GM12872 (cell line): Measurements from ENCODE around the gene CD4.

Experiments
- TF ChIP-seq, protein P1 (sequence below): IDR thresholded peaks from 3 replicates; pipeline ENCODE4 v1.5.1; 2011; ENCODE audit warnings: low read depth, mild to moderate bottlenecking, low read length, moderate library complexity; ENCODE audit not compliant: insufficient read depth

Gene CD4

DNA sequence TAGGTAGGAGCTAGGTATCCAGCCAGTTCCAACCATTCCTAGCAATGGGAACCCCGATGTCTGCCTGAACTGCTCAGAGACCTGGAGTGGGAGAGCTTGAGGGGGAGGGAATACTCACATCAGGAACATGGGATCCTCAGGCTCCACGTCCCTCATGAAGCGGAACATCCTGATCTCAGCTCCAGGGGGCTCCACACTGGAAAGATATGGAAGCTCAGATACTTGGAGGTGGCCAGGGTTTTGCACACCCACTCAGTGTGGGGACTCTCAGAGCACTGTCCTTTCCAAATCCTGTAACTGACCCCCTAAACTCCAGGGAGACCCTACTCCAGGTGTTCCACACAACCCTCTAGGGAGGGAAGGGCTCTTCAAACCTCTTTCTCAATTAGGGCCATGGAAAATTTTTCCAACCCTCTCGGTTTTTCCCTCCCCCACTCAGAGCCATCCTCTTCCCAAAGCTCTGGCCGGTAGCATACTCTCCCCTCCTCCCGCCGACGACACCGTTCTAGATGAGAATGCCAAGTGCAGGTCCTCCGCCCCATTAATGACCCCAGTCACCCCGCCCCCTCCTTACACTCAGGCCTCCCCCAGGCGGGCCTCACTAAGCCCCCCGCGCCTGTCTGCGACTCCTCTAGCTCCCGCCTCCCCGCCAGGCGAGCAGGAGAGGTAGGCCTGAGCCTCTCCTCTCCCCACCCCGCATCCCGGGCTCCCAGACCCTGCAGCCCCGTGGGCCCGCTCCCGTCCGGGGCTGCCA is 37.0 kb upstream of the CD4 start:
- TF ChIP-seq, protein P1, sequence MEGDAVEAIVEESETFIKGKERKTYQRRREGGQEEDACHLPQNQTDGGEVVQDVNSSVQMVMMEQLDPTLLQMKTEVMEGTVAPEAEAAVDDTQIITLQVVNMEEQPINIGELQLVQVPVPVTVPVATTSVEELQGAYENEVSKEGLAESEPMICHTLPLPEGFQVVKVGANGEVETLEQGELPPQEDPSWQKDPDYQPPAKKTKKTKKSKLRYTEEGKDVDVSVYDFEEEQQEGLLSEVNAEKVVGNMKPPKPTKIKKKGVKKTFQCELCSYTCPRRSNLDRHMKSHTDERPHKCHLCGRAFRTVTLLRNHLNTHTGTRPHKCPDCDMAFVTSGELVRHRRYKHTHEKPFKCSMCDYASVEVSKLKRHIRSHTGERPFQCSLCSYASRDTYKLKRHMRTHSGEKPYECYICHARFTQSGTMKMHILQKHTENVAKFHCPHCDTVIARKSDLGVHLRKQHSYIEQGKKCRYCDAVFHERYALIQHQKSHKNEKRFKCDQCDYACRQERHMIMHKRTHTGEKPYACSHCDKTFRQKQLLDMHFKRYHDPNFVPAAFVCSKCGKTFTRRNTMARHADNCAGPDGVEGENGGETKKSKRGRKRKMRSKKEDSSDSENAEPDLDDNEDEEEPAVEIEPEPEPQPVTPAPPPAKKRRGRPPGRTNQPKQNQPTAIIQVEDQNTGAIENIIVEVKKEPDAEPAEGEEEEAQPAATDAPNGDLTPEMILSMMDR, result no peak

DNA sequence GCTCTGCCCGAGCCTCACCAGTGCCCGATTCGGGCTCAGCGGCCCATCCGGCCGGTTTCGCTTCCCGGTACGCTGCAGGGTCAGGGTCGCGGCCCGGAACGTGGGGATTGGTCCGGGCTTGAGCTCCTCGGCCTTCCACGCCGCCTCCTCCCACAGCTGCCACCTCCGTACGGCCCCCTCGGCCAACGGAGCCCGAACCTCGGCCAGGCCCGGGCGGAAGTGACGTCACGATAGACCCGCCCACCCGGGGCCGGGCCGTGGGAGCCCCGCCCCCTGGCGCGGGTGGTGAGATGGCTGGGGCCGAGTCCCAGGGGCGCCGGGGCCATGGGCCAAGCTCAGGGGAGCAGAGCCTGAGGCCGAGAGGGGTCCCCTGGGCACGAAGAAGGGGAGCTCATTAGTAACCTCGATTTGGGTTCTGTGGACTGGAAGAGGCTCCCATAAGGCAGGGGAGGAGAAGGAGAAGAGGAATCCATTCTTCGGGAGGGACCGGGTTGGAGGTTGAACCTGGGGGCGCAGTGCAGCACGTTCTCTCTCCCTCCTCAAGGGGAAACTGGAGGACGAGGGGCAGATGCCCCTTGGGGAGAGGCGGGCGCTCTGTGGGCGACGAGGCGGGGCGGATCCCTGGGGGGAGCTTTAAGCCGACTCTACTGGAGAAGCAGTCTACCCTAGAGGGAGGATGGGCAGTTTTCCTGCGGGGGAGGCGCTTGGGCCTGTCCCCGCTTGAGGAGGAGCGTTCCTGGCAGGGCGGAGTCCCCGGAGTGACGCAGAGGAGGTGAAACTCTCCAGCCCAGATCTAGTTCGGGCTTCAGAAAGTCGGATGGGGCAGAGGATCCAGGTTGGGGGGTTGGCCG is 36.2 kb upstream of the CD4 start, which contains the start of gene MLF2:
Gene MLF2 (minus strand): TSS at position 221 of the 851 bp plus-strand sequence. CDS start 807 bp downstream, outside the sequence.
- TF ChIP-seq, protein P1, result no peak; the same call in 2 of the 3 replicates

DNA sequence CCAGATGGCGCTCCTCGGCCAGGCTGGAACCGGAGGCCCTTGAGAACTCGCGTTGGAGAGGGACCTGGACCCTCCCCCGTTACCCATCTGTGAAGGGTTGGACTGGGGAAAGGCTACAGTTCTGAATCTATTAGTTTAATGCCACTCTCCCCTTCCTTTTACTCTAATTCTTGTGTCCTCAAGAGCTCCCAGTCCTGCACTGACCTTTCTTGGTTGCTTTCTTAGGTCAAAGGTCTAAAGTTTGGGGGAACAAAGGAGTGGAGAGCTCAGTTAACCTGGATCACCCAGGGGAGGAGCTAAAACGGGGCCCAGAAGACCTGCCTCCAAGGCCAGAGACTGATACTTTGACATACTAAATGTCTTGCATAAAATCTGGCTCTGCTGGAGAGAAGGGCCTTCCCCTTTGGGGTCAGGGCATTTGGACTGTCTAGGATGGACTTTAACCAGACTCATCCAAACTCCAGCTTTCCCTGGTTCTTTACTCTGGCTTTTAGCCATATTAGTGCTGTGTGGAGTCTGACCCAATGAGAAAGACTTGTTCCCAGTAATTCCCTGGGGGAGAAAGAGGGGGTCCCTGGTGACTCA is 35.5 kb upstream of the CD4 start:
- TF ChIP-seq, protein P1, result peak; percentile 95; the same call in 2 of the 3 replicates

DNA sequence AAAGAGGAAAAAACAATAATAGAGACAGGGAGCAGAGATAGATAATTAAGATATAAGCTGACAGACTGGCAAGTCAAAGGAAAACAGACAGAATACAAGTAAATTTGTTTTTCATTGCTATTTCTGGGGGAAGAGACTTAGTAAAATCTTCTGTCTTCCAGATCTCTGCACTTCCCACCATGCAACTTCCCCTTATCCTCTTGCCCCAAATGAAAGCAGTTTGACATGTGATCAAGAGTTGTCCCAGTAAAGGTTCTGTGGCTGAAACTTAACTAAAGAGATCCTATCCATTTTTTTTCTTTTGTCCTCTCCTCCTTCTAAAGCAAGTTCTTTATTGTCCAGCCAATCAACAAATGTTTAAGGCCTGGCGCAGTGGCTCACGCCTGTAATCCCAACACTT is 34.9 kb upstream of the CD4 start:
- TF ChIP-seq, protein P1, result no peak

DNA sequence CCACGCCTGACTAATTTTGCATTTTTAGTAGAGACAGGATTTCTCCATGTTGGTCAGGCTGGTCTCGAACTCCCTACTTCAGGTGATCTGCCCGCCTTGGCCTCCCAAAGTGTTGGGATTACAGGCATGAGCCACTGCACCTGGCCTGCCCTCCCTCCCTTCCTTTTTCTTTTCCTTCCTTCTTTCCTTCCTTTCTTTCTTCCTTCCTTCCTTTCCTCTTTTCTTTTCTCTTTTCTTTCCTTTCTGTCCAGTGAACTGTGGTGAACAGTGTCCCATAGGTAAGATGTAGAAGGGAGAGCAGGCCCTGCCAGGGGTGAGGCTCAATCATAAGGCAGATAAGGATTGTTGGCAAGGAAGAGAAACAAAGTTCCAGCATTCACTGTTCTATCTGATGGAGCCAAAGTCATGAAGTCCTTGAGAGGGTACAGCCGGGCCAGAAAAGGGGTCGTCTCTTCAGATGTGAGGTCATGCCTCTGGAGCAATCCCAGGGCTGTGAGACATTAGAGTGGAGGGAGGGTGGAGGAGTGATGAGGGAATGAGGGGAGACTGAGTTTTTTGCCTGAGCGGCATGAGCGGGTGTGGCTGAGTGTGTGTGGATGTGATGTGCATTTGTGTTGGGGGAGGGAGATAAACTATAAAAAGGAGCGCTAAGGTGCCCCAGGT is 32.2 kb upstream of the CD4 start:
- TF ChIP-seq, protein P1, result no peak

DNA sequence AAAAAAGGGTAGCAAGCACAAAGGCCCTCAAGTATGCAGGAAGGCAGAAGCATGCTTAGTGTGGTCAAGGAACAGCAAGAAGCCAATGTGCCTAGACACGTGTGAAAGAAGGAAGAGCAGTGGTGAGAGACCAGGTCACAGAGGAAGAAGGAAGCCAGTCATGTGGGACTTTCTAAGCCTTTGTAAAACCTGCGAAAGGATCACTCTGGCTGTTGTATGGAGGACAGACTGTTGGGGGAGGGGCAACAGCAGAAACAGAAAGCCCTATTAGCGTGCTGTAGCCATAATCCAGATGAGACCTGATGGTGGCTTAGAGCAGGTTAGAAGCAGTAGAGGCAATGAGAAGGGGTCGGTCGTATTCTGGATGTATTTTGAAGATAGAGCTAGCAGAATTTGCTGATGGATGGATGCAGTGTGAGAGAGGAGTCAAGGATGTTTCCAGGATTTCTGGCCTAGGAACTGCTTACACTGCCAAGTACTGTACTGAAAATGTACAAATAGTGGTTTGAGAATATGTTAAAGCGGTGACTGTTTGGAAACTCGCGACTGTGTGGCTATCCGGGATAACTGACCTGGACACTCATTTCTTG is 30.7 kb upstream of the CD4 start:
- TF ChIP-seq, protein P1, result no peak
